ENCODE measurements around the gene STK10.

Gene STK10

GRCh38 chr5:172166030-172166826 lies 21.8 kb downstream of the STK10 start:
- DNase-seq (ENCODE audit: low read depth), result no peak
- no peak overlapping the region for H3K4me3 ChIP-seq (ENCODE audit: low read depth, low read length)
- no peak for TF ChIP-seq CTCF (IDR thresholded peaks at IDR 0.05; ENCODE audit: insufficient read depth, low read depth, low read length, missing control alignments)

GRCh38 chr5:172165465-172165864 lies 22.6 kb downstream of the STK10 start:
- H3K4me3 ChIP-seq (ENCODE audit: low read depth, low read length), result no peak overlapping the region
- TF ChIP-seq CTCF (IDR thresholded peaks at IDR 0.05; ENCODE audit: insufficient read depth, low read depth, low read length, missing control alignments), result no peak
- DNase-seq (ENCODE audit: low read depth), result peak; percentile 42

- TF ChIP-seq CTCF (IDR thresholded peaks at IDR 0.05; ENCODE audit: insufficient read depth, low read depth, low read length, missing control alignments), result no peak
- DNase-seq (ENCODE audit: low read depth), result no peak
- no peak overlapping the region for H3K4me3 ChIP-seq (ENCODE audit: low read depth, low read length)
Observed at GRCh38 chr5:172164769-172165212, 23.2 kb downstream of the STK10 start.

- TF ChIP-seq CTCF (IDR thresholded peaks at IDR 0.05; ENCODE audit: insufficient read depth, low read depth, low read length, missing control alignments), result no peak
- no peak for DNase-seq (ENCODE audit: low read depth)
Observed at GRCh38 chr5:172163346-172163745, 24.7 kb downstream of the STK10 start.

DNA sequence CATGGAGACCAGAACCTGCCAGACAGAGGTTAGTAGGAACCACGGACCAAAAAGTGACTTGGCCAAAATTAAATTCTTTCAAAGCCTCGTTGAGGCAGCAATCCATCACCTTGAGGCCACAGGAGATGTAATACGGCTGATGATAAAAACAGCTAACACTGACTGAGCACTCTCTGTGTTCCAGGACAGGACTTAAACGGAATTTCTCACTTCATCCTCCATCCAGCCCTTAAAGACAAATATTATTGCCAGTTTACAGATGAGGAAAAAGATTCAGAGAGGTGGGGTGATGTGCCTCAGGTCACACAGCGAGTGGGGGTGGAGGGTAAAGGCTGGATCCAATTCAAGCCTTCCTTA lies 25.1 kb downstream of the STK10 start:
- no peak overlapping the region for H3K4me3 ChIP-seq (ENCODE audit: low read depth, low read length)
- no peak for DNase-seq (ENCODE audit: low read depth)
- TF ChIP-seq CTCF (IDR thresholded peaks at IDR 0.05; ENCODE audit: insufficient read depth, low read depth, low read length, missing control alignments), result no peak

More at GRCh38 chr5:172163346-172163745, 24.7 kb downstream of the STK10 start:
- no peak overlapping the region for H3K4me3 ChIP-seq (ENCODE audit: low read depth, low read length)

- TF ChIP-seq CTCF (IDR thresholded peaks at IDR 0.05; ENCODE audit: insufficient read depth, low read depth, low read length, missing control alignments), result no peak
- DNase-seq (ENCODE audit: low read depth), result no peak
- H3K4me3 ChIP-seq (ENCODE audit: low read depth, low read length), result no peak overlapping the region
Observed at GRCh38 chr5:172162323-172162986, 25.6 kb downstream of the STK10 start.

Data from GM12865 (cell line).